HG03460 (cell line): ENCODE data around the gene GNAI2.
A peak's percentile ranks its signal among the peaks of the same experiment; 100 is the strongest.
"Not testable (repeated sequence)": the region's sequence is repeated elsewhere in the genome, so short reads cannot be mapped to it uniquely, and the experiment has no call there.

Experiments
- ATAC-seq: cut with Tn5 transposase; IDR thresholded peaks from one replicate; pipeline ENCODE4 v1.9.1; 2021; ENCODE audit not compliant: unreplicated experiment

The GNAI2 gene

DNA sequence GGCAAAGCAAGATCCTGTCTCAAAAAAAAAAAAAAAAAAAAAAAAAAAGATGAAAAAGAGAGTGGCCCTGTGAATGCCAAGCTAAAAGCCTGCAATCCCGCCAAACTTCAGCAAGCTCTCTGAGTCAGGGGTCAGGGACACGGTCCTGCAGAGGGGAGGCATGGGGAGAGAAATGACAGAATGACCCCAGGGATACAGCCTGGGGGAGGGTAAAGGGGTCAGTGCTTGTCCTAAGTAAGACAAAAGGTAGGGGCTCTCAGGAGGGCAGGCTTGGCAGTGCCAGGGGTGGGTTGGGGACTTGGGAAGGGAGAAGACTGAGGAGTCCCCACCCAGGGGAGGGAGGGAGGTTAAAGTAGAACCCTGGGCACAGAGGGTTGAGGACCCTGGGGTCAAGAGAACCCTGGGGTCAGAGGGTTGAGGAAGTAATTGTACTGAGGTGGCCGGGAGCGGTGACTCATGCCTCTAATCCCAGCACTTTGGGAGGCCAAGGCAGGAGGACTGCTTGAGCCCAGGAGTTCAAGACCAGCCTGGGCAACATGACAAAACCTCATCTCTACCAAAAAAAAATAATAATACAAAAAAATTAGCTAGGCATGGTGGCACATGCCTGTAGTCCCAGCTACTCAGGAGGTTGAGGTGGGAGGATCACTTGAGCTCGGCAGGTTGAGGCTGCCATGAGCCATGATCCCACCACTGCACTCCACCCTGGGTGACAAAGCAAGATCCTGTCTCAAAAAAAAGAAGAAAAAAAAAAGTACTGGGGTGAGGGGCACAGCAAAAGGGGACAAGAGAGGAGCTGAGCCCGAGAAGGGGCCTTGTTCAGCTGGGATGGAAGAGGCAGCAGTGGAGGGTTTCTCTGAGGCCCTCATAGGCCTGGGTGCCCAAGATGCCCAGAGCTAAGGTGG lies 27.7 kb downstream of the GNAI2 start:
- ATAC-seq = no peak

DNA sequence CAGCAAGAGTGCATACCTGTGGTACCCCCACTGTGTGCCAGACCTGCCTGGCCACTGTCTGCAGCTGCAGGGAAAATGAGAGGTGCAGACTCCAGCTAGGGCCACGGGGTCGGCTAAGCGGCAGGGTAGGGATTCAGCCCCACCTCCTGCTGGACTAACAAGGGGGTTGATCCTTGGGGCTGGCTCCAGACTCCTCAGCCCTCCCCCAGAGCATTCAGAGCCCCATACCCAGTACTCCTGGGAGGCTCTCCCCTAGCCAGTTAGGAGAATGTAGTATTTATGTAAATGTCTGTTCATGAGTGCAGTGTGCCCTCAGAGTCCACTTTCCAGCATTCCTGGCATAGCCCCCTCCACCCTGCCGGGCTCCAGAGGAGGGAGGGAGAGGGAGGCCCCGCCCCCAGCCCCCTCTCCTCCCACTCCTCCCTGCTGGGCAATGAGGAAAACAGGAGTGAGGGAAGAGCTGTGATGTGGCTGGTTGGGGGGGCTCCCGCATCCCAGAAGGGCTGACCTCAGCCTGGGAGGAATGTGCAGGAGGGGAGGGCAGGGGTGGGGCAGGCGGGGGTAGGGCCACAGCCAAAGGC lies 28.5 kb downstream of the GNAI2 start:
- ATAC-seq = no peak

GRCh38 chr3:50264964-50265485 lies 29.0 kb downstream of the GNAI2 start:
- no peak for ATAC-seq

DNA sequence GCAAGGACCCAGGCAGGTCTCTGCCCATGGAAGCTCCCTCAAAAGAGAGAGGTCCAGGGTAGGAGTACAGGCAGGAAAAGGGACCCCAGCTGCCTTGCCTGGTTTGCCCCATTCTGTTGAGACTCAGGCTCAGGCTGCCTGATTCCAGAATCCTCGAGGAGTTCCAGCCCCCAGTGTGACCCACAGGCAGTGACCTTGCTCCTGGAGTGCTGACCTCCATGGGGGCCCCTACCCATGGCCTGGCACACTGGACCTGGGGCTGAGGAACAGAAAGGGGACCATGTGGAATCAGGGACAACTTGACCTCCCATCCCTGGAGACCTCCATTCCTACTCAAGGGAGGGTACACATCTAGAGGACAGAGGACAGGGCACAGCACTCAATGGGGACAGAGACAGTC lies 29.6 kb downstream of the GNAI2 start:
- no peak for ATAC-seq

DNA sequence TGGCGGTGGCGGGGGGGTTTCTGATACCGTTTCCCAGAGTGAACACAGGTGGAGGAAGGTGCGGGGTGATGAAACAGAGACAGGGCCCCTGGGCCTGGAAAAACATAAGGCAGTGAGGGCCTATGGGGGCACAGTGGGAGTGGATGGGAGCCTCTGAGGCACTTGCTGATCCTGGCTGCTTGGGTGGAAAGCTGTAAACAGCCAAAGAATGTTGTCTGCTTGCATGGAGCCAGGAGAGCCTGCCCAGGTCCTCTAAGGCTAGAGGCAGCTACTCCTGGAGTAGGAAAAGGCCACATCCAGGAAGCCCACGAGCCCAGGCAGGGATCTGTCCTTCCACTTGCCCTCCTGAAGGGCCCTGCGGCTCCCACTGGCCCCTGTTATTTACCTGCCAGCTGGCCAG lies 30.0 kb downstream of the GNAI2 start:
- ATAC-seq = no peak

GRCh38 chr3:50266836-50267235 lies 30.8 kb downstream of the GNAI2 start:
- ATAC-seq = no peak

GRCh38 chr3:50267280-50267913 lies 31.4 kb downstream of the GNAI2 start:
- no peak for ATAC-seq

GRCh38 chr3:50268276-50268675 lies 32.3 kb downstream of the GNAI2 start:
- ATAC-seq = no peak

DNA sequence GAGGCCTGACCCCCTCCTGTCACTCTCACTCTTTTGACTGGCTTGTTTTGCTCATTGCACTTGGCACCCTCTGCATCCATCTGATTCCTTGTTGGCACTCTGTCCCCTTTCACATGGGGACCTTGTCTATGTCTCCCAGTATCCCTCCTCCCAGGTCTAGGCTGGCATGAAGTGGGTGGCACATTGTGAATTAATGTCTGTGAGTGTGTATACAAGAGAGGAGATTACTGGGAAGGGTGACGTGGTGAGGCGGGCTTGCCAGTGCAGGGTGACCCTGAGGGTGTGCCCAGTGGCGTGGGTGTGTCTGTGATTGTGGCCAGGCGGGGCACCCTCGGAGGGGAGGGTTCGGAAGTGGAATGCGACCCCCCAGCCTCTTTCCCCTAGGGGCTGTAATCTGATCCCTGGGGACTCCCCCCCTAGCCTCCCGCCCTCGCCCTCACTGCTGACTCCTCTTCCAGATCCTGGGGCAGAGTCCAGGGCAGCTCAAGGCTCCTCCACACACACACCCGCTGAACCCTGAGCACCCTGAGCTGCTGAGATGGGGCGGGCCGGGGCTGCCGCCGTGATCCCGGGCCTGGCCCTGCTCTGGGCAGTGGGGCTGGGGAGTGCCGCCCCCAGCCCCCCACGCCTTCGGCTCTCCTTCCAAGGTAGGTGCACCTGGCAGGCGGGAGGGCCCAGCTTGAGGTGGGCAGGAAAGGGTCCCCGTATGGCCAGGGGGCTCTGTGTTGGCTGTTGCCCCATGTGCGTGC lies 32.9 kb downstream of the GNAI2 start, which contains the start of gene SEMA3B:
Gene SEMA3B, plus strand, starts transcription at position 445 of the 749 bp plus-strand sequence. Its CDS starts 94 bp downstream, at position 539.
- ATAC-seq = no peak

DNA sequence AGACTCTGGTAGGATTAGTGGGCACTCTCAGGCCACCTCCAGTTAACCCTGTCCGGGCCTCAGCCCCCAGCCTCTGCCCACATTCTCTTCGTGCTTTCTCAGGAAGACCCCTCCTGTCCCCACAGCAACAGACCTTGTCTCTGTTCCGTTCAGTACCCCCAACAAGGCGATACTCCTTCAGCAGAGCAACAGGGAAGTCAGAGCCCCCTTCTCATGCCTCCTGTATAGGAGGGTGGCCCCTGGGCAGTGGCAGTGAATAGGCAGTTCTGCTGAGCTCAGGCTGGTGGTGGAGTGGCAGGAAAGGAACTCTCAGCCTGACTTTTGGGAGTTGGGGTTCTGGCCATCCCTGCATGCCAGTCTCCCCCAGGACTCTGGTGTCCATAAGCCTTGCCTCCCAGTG lies 33.5 kb downstream of the GNAI2 start:
- no peak for ATAC-seq

GRCh38 chr3:50269977-50270413 lies 34.0 kb downstream of the GNAI2 start:
- no peak for ATAC-seq

DNA sequence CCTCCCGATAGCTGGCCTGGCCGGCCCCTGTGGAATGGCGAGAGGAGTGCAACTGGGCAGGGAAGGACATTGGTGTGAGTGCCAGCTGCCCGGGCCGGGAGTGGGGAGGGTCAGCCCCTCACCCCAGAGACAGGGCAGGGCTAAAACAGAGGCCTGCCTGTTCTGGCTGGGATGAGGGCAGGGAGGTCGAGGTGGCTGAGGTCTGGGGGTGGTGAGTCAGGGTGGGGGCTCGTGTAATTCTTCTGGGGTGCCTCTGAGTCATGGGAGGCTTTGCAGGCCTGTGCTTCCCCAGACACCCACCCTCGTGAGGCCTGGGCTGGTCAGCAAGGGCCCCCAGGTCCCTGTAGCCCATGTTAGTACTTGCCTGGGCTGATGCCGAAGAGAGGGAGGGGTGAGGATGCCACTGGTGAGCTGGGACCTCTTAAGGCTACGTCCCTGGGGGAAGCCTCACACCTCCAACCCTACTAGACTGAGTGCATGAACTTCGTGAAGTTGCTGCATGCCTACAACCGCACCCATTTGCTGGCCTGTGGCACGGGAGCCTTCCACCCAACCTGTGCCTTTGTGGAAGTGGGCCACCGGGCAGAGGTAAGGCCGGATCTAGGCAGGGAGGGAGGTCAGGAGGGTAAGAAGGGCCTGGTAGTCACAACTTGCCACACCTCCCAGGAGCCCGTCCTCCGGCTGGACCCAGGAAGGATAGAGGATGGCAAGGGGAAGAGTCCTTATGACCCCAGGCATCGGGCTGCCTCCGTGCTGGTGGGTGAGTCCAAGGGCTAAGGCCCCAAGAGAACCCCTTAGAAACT lies 34.6 kb downstream of the GNAI2 start:
- ATAC-seq = no peak

GRCh38 chr3:50271314-50271936 lies 35.4 kb downstream of the GNAI2 start:
- no peak for ATAC-seq

DNA sequence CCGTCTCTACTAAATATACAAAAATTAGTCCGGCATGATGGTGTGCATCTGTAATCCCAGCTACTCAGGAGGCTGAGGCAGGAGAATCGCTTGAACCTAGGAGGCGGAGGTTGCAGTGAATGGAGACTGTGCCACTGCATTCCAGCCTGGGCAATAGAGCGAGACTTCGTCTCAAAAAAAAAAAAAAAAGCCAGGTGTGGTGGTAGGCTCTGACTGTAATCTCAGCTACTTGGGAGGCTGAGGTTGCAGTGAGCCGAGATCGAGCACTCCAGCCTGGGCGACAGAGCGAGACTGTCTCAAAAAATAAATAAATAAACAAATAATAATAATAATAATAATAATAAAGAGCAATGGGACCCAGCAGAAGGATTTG lies 36.5 kb downstream of the GNAI2 start:
- not testable (repeated sequence) for ATAC-seq

GRCh38 chr3:50272911-50273688 lies 37.1 kb downstream of the GNAI2 start:
- peak; percentile 72 for ATAC-seq

DNA sequence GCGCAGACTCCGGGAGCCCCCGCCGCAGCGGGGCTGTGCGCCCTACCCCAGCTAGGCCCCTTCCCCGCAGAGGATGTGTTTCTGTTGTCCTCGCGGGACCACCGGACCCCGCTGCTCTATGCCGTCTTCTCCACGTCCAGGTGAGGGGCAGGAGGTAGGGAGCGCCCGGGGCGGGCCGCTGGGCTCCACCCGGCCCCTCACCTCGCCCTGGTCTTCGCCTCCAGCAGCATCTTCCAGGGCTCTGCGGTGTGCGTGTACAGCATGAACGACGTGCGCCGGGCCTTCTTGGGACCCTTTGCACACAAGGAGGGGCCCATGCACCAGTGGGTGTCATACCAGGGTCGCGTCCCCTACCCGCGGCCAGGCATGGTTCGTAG lies 37.7 kb downstream of the GNAI2 start:
- ATAC-seq = no peak

DNA sequence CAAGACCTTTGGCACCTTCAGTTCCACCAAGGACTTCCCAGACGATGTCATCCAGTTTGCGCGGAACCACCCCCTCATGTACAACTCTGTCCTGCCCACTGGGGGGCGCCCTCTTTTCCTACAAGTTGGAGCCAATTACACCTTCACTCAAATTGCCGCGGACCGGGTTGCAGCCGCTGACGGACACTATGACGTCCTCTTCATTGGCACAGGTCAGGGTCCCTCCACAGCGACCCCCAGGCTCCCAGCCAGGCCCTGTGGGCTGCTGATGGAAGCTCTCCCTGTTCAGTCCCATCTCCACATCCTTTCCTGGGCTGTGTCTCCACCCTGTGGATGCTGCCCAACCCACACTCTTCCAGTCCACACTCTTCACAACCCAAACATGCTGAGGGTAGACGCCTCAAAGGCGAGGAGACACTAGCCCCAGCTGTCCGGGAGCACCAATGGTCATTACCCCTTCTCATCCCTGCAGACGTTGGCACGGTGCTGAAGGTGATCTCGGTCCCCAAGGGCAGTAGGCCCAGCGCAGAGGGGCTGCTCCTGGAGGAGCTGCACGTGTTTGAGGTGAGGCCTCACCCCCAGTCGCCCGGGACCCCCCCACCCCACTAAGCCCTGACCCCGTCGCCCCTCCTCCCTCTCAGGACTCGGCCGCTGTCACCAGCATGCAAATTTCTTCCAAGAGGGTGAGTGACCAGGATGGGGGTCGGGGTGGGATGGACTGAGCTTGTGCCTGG lies 38.5 kb downstream of the GNAI2 start:
- ATAC-seq = no peak
